Breast epithelium (tissue), 3 donors: ENCODE measurements around the gene STRAP.

Experiments used
- POLR2A ChIP-seq: fragments of 450-650 bp; IDR thresholded peaks from one replicate; pipeline ENCODE4 v1.6.1; 2016; ENCODE audit warnings: antibody characterized with exemption, mild to moderate bottlenecking, moderate library complexity
- TF ChIP-seq, protein P1 (sequence below), 3 donors: fragments of 450-650 bp; IDR thresholded peaks; one replicate each; pipeline ENCODE4 v1.5.1; 2016 to 2017; ENCODE audit warnings: antibody characterized with exemption in 3 of 3, mild to moderate bottlenecking in 3 of 3, moderate library complexity in 3 of 3

DNA sequence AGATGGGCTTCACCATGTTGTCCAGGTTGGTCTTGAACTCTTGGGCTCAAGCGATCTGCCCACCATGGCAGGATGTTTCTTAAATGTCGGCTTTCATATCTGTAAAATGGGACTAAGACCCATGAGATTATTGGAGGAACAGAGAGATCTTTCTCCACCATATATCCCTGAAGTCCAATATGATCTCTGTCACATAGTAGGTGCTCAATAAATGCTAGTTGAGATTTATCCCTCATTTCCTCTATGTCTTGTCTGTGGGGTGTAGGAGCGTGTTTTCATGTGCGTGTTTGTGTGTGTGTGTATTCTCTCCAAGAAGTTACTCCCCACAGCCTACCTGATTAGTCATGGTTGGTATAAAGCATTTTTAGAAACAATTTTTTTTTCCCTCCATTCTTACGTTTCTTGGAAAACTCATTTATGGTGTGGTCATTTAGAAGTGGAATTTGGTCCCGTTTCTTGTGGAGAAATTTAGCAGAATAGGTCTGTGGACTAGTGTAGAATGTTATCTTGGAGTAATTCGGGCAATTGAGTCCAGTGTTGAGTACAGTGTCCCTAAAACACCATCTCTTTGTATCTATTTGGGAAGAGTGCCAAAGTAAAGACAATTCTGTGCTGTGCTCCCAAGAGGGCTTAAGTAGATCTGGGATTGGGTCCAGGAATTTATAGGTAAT lies 4.3 kb downstream of the STRAP start:
- TF ChIP-seq, protein P1, sequence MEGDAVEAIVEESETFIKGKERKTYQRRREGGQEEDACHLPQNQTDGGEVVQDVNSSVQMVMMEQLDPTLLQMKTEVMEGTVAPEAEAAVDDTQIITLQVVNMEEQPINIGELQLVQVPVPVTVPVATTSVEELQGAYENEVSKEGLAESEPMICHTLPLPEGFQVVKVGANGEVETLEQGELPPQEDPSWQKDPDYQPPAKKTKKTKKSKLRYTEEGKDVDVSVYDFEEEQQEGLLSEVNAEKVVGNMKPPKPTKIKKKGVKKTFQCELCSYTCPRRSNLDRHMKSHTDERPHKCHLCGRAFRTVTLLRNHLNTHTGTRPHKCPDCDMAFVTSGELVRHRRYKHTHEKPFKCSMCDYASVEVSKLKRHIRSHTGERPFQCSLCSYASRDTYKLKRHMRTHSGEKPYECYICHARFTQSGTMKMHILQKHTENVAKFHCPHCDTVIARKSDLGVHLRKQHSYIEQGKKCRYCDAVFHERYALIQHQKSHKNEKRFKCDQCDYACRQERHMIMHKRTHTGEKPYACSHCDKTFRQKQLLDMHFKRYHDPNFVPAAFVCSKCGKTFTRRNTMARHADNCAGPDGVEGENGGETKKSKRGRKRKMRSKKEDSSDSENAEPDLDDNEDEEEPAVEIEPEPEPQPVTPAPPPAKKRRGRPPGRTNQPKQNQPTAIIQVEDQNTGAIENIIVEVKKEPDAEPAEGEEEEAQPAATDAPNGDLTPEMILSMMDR (IDR thresholded peaks at IDR 0.05), result no peak
- no peak for TF ChIP-seq POLR2A
